GM12873 (cell line): ENCODE results near the gene ROR2.

ENCODE experiments used
- TF ChIP-seq, protein P1 (sequence below): IDR thresholded peaks from 2 replicates; pipeline ENCODE4 v1.5.1; 2012; ENCODE audit warnings: low read depth, mild to moderate bottlenecking, moderate library complexity, low read length, control low read depth; ENCODE audit not compliant: insufficient read depth; ENCODE audit errors: missing control alignments

Gene ROR2

DNA sequence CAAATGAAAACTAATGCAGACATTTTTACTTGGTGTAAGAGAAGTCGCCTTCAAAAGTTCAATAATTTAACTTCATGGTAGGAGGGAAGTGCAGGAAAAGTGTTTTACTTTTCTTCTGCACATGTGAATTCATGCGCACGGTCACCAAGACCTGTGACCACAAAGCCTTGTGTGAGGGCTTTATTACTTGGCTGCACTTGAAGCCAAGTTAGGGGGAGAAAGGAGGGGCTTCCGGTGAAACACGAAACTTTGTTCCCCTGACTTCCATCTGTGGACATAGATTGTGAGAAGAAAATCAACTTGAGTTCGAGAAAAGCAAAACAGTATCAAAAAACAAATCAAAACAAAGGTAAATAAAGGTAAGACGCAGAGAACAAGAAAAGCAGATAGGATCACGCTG, 239.9 kb downstream of the ROR2 start:
- TF ChIP-seq, protein P1, sequence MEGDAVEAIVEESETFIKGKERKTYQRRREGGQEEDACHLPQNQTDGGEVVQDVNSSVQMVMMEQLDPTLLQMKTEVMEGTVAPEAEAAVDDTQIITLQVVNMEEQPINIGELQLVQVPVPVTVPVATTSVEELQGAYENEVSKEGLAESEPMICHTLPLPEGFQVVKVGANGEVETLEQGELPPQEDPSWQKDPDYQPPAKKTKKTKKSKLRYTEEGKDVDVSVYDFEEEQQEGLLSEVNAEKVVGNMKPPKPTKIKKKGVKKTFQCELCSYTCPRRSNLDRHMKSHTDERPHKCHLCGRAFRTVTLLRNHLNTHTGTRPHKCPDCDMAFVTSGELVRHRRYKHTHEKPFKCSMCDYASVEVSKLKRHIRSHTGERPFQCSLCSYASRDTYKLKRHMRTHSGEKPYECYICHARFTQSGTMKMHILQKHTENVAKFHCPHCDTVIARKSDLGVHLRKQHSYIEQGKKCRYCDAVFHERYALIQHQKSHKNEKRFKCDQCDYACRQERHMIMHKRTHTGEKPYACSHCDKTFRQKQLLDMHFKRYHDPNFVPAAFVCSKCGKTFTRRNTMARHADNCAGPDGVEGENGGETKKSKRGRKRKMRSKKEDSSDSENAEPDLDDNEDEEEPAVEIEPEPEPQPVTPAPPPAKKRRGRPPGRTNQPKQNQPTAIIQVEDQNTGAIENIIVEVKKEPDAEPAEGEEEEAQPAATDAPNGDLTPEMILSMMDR: no peak

DNA sequence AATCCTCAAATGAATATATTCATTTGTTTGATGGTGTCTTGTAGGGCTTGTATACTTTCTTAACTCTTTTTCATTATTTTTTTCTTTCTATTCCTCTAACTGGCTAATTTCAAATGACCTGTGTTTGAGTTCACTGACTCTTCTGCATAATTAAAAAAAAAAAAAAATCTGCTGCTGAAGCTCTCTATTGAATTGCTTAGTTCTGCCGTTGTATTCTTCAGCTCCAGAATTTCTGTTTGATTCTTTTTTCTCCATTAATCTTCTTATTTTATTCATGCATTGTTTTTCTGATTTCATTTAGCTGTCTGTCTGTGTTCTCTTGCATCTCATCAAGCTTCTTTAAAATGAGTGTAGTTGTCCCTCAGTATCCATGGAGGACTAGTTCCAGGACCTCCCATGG, 244.6 kb downstream of the ROR2 start:
- TF ChIP-seq, protein P1: no peak

DNA sequence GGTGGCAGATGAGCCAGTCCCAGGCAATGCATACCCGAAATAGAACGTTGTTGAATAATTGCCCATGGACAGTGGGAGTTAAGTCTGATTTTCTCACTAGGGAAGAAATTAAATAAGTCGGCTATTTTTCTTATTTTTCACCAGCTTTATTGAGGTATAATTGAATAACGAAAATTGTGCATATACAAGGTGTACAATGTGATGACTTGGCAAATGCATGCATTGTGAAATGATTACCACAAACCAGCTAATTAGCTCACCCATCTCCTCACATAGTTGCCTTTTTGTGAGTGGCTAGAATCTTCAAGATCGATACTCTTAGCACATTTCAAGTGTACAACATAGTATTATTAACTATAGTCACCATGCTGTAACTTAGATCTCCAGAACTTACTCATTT, 249.6 kb downstream of the ROR2 start:
- TF ChIP-seq, protein P1: no peak

DNA sequence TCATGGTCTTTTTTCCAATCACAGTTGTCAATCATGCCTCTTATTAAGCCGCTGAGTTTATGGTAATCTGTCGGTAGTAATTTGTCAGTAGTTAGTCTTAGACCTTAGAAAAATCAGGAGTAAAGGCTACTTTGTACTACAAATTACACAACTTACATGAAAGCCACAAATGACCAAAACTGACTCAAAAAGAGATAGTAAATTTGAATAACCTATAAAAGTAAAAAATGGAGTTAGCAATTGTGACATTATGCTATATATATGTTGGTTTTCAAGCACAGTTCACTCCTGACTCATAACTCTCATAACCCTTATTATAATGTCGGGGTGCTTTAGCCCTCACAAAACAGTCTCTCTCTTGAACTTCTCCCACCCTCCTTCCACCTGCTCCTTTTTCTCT, 251.8 kb downstream of the ROR2 start:
- TF ChIP-seq, protein P1: no peak

DNA sequence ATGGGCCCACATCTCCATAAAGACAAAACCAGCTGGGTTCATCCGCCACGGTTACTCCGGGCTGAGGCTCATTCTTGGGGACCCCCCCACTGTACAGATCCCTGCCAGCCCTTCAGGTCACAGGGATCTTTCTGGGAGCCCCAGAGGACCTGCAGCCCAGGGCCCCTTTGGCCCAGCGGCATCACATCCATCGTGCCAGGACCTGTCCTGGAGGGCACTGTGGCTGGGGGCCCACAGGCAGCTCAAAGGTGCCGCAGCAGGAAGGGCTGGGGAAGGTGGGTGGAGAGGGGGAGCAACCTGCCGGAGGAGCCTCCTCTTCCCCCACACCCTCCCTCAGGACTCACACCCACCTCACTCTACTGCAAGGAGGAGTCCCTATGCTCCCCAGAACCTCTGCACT, 252.8 kb downstream of the ROR2 start:
- TF ChIP-seq, protein P1: no peak

DNA sequence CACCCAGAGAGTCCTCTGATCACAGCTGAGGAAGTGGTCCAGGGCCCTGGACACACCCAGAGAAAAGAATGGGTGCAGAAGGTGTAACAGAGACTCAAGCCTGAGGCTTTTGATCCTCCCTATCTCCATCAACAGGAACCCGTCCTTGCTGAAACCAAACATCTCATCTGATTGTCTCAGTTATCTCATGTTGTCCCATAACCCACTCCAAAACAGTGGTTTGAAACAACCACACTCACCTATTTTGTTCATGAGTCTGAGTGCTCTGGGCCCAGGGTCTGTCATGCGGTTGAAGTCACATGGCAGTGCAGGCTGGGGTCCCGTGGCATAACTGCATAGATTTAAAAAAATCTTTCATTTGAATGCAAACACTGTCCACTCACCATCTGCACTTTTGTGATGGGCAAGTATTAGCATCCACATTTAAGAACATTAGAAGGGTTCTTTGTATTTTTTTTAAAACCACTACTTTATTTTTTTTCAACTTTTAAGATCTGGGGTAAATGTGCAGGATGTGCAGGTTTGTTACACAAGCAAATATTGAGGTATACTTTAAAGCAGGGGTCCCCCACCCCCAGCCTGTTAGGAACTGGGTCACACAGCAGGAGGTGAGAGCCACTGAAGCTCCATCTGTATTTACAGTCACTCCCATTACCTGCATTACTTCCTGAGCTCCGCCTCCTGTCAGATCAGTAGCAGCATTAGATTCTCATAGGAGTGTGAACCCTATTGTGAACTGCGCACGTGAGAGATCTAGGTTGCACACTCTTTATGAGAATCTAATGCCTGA, 255.8 kb downstream of the ROR2 start:
- TF ChIP-seq, protein P1: no peak

DNA sequence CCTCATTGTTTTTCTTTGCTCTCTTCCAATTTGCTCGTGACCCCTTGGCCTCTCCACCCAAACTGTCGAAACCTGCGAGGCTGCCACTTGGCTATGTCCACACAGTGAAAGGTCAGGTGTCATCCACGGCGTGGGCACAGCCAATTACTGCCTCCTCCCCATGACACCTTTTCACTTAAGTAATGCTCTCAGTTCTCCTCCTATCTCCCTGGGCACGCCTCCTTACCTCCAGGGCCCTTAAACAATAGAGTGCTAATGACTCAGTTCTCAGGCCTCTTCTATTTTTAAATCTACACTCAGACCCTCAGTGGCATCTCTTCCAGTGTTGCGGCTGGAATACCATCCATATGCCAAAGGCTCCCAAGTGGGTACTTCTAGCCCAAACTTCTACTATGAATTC, 256.8 kb downstream of the ROR2 start:
- TF ChIP-seq, protein P1: no peak
